ENCODE data around the gene MVB12B.

DNA sequence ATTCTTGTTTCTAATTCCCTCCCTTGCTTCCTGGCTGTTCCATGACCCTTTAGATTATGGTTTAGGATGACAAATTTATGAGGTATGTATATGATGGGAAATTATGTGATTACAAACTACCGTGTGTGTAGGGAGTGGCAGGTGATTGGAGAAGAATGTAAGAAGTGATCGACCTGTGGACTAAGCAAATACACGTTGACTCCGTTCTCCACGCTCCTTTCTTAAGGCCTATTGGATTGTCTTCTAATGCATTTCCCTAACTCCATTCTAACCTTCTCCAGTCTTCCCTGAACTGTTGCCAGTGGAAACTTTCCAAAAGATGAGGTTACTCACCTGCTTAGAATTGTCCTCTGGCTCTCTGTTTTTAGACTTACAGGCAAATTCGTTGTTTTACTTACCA lies 36.6 kb downstream of the MVB12B start:
- TF ChIP-seq CTCF (IDR thresholded peaks at IDR 0.05) (no peak), ZFX (IDR thresholded peaks at IDR 0.05; ENCODE audit: borderline replicate concordance) (no peak)

Measured in 22Rv1 (cell line).